HG03571 (cell line): ENCODE data around the gene C2CD3.

Source experiments
- ATAC-seq: cut with Tn5 transposase; IDR thresholded peaks from one replicate; pipeline ENCODE4 v1.9.1; 2021; ENCODE audit not compliant: unreplicated experiment

The C2CD3 gene

DNA sequence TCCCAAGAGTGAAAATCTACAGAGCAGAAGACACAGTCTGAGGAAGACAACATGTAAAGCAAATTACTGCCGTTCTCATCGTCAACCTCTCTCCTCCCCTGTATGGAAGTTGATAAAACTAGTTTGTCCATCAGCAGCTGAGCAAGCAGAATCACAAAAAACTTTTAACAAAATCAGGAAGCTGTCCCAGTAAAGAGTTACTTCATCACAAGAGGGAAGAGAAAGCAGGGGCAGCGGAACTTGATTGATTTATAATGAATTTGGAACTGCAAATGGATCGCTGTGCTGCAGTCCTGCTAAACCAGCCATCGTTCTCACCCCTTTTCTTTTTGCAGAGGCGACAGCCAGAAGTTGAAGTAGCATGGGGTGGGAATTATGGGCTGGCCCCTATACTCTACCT lies 148.3 kb downstream of the C2CD3 start:
- ATAC-seq: no peak

DNA sequence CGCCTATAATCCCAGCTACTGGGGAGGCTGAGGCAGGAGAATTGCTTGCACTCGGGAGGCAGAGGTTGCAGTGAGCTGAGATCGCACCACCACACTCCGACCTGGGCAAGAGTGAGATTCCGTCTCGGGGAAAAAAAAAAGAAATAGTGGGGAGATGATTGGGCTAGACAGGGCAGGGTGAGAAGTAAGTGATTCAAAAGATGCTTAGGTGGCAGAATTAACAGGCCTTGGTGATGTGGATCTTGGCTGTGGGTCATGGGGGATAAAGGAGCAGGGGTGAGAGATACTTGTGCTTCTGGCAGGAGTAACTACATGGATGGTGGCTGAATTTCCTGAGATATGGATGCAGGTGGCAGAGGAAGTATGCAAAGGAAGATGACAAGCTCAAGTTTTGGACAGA lies 148.8 kb downstream of the C2CD3 start:
- ATAC-seq: no peak

GRCh38 chr11:74020539-74020938 lies 150.3 kb downstream of the C2CD3 start:
- ATAC-seq: peak; percentile 77

- no peak for ATAC-seq
These were observed 150.9 kb downstream of the C2CD3 start for GRCh38 chr11:74019860-74020259.

DNA sequence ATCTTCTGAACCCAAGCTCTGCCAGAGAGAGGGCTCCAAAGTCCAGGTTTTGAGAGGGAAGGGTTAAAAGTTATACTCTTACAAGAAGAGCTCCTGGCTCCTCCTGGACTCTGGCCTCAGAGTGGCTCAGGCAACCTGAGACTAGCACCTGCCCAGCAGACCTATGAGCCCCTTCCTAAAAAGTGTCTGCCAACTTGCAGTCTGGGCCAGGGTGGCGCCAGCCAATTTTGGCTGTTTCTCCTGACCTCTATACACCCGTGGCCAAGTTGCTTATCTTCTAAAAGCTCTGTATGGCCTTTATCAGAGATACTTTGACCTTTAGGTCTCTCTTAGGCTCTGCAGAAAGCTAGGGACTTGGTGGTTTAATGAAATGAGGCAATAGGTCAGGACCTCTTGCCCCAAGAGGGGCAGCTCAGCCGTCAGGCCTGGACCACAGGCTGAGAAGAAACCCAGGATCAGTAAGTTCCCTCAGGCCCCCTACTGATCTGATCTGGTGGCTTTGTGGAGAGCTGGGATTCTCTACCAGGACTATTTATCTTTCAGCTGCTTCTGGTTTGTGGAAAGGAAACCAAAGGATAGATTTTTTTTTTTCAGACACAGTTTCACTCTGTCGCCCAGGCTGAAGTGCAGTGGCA lies 151.6 kb downstream of the C2CD3 start:
- no peak for ATAC-seq

DNA sequence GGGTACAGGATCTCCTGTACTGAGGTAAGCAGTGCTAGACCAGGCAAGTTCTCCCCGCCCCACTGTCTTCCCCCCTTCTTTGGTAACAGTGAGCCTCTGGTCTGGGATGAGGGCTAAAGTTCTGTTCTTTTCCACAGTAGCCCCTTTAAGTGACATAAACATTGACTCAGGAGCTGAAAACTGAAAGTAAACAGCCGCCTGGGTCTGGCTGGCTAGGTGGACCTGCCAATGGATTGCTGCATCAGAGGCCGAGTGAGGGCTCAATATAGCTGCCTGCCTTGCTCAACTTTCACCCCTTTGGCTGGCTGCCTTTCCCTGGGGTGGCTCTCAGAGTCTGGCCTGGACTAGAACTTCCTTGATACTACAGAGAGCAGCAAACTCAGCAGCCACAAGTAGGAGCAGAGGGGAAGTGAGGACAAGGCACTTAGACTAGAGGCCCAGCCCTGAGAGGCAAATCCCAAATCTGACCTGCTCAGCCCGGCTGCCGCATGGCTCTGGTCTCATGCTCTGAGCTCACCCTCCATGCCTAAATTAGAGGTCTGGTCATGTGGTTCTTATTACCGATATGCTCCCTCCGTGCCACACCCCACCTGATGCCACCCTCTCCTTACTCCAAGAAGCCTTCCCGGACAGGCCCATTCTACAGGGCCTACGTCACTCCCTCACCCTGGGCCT lies 152.3 kb downstream of the C2CD3 start:
- ATAC-seq: no peak

DNA sequence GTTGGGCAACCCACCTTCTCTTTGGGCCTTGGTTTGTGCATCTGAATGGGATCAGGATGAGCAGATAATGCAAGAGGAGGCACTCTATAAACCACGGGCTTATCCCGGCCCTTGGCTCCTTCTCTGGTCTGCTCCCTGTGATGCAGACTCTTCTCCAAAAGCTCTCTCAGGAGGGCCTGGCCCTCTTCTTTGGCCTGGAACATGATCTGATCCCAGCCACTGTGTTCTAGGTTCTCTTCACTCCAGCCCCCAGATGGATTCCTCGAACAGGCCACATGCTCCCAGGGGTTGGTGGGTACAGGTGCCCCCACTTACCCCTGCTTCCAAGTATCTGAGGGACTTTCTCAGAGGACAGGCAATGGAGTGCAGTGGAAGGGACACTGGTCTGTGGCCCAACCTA lies 153.2 kb downstream of the C2CD3 start:
- no peak for ATAC-seq

GRCh38 chr11:74015919-74016684 lies 154.7 kb downstream of the C2CD3 start:
- no peak for ATAC-seq

- no peak for ATAC-seq
These were observed 155.9 kb downstream of the C2CD3 start for GRCh38 chr11:74014880-74015279.

DNA sequence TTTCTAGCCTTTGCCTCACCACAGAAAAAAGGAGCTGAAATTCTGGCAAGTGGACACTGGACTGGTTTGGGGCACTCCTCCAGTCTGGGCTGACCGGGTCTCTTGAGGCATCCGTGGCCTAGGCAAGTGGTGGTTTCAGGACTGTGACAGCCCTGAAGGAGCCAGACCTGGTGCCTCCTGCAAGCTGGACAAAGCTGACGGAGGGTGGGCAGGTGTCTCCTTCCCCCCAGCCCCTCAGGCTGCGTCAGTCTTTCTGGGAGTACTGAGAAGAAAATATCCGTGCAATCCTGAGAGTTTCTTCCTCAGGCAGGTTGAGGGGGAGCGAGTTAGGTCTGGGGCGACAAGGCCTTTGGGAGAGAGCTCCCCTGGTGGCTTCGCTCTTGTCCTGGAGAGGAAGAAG lies 157.7 kb downstream of the C2CD3 start:
- ATAC-seq: no peak

- ATAC-seq: no peak
These were observed 158.6 kb downstream of the C2CD3 start for GRCh38 chr11:74012074-74012809.

DNA sequence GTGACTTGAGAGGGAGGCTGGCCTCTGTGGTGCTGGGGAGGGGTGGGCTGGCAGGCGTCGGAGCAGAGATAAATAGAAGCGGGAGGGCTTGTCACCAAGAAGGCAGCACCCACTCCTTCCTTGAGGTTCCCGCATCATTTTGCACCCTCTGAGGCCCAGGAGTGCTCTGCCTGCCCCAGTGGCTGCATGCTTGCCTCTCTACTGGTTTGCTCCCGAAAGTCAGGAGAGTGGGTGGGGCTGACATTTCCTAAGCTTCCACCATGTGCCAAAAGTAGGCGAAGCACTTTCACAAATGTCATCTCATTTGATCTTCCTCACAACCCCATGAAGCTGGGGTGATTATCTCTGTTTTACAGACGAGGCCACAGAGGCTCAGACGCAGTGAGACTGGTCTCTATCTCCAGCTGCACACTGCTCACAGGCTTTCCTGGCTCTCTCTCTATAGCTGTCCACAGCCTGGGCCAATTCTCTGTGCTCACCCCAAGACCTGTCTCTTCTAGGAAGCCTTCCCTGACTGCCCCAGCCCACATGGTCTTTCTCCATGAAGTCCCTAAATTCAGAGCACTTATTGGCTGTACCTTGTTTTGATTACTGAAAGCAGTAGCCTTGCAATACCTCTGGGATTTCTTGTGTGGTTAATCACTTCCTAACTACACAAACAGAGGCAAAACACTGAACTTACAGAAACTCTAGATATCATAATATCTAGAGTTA lies 159.3 kb downstream of the C2CD3 start:
- peak; percentile 82 for ATAC-seq

- no peak for ATAC-seq
These were observed 160.2 kb downstream of the C2CD3 start for GRCh38 chr11:74010306-74011300.

DNA sequence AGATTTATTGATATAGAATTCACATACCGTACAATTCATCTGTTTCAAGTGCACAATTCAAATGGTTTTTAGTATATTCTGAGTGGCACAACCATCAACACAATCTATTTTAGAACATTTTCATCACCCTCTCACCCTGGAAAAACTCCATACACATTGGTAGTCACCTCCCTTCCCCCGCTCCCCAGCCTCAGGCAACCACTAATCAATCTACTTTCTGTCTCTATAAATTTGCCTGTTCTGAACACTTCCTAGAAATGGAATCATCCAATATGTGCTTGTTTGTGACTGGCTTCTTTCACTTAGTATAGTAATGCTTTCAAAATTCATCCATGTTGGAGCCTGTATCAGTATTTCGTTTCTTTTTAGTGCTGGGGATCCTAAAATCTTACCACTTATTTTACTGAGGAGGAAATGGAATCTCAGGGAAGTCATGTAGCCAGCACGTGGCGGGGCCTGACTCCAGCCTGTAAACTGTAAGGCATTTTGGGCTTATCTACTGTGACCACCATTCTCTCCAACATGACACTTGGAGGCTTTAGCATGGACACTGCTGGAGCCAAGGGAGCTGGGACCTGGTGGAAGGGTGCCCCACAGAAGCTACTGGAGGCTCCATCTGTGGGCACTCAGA lies 161.0 kb downstream of the C2CD3 start:
- ATAC-seq: no peak

GRCh38 chr11:74009230-74009547 lies 161.6 kb downstream of the C2CD3 start:
- no peak for ATAC-seq

- no peak for ATAC-seq
These were observed 162.2 kb downstream of the C2CD3 start, which contains the start of gene UCP3 for GRCh38 chr11:74008373-74009229. TSS of gene UCP3 (minus strand) at chr11:74009085. CDS start at chr11:74007042, 2,043 bp downstream.

DNA sequence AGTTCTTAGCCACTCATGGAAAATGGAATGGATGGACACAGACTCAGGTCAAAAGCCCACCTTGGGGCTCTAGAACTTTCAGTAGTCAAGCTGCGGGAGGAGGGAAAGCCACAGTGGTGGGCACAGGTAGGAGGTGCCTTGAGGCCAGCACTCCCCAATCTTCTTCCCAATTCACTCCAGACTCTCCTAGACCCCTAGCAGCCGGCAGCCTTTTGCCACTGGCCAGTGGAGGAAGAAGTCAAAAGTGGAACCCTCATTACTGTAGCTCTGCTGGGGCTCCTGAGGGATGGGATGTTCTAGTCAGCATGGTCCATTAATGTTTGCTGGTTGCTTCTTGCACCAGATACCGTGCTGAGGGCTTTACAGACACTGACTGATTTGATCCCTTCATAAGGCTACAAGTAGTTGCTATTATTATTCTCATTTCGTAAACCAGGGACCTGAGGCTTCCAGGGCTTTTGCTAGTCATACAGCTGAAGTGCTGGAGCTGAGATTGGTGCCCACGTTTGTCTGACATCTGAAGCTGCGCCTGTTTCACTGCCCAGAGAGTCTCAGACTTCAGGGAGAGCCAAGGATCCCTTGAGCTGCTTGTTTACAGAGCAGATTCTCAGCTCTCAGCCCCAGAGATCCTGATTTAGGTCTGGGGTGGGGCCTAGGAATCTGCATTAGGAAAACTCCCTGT lies 163.0 kb downstream of the C2CD3 start:
- no peak for ATAC-seq
